Right ventricle myocardium inferior (tissue), 1 donor: ENCODE measurements around the gene SORCS2. TPM values are rescaled to one million over a fixed set of nuclear protein-coding genes. Genes with fewer than 3 reads are reported as not detected.

Experiments used
- ATAC-seq: fragments of 200-7000 bp; cut with Tn5 transposase; one replicate; pipeline ENCODE4 v1.9.1; 2020; ENCODE audit warnings: mild to moderate bottlenecking, moderate library complexity
- DNase-seq: peaks from one replicate; pipeline ENCODE4 v3.0.0; 2021; ENCODE audit errors: missing footprints
- intact Hi-C: fragments of 100-400 bp; cut with DNase I; formaldehyde crosslinking; loops from one replicate; pipeline ENCODE4 v1.11.0; 2022
- total RNA-seq: library from RNA; stranded (reverse); fragmentation: NEBNext Ultra II Directional; extraction: Animal tissue kit (Norgen Biotek cat#: 25700); gene quantifications from one replicate; pipeline ENCODE4 v1.2.1, GENCODE V29; 2021
- donor health status: DM: no; HTN: yes; CAD: no; lungs with severe emphysema.

Gene SORCS2
- total RNA-seq, 1 donor from 2014 or later = 1.1 TPM

DNA sequence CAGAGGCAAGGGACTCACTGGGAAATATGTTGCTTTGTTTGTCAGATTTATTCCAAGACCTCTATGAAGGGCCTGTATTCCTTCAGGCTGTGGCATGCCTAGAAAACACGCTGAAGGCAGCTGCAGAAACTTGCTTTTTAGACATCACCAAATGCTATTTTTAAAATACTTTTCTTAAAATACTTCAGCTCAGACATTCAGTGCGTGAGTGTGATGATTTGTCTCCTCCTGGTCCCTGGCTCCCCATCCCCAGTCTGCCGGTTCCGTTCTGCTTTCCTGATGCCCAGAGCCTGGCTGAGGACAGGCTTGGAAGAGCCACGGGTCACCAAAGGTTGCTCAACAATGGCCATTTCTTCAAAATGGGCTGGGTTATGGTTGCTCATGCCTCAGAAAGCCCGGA, 187.4 kb downstream of the SORCS2 start:
- ATAC-seq (no peak), DNase-seq (peak; percentile 32)
- intact Hi-C loops = no loop called here

DNA sequence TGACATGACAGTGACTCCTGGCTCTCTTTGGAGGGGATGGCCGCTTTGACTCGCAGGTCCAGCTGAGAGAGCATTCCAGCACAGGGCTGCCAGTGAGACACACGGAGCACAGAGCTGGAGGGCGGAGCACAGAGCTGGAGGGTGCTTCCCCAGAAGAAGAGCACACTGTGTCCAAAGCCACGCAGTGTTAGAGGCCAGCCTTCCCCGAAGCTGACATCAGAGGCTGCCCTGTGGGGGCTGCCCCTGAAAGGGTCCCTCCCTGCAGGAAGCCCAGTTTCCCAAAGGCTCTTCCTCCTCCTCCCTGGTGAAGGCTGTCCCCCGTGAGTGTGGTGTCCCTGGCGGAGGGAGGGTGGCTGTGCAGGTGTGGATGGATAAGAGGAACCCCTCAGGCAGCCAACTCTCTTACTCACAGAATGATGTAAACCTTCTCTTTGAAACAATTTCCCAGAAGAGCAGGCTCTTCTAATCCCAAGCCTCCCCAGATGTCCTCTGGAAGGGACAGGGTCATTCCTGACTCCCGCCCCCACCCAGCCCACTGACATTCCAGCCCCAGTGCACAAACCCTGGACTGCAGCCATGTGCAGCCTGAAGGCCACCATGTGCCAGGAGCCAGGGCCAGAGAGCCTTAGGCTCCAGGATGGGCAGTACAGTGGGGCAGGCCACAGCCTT, 189.0 kb downstream of the SORCS2 start:
- intact Hi-C loops = no loop called here
- ATAC-seq = peak; percentile 55
- DNase-seq = peak; percentile 52

DNA sequence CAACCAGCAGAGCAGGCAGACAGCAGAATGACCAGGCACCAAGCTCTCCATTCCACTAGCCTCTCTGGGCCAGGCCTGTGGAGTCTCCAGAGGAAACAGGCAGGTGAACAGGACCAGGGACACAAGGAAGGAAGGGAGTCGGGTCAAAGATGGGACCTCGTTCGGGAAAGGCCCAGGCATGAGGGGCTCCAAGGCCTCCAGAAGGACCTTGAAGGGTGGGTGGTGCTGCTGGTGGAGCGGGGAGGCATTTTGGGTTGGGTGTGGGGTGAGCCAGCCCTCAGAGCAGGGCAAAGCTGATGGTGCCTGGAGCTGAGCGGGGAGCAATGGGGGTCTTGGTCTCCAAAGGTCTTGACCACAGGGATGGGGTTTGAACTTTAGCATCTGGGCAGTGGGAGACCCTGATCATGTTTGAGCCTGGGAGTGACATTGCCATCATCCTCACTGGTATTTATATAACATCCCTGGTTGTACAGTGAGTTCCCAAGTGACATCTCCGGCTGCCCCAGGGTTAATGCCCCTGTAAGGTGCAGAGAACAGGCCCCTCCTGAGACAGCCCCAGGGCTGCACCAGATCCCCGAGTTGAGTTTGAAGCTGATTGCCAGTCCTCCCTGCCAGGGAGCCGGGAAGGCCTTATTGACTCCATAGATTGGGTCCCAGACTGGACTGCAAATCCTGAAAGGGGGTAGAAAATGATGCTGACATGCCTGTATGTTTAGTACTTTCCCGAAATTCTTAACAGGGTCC, 189.7 kb downstream of the SORCS2 start:
- ATAC-seq (no peak), DNase-seq (no peak)
- intact Hi-C loops = no loop called here

GRCh38 chr4:7382634-7383014, 190.3 kb downstream of the SORCS2 start:
- intact Hi-C loops = no loop called here
- no peak for DNase-seq
- ATAC-seq = no peak

DNA sequence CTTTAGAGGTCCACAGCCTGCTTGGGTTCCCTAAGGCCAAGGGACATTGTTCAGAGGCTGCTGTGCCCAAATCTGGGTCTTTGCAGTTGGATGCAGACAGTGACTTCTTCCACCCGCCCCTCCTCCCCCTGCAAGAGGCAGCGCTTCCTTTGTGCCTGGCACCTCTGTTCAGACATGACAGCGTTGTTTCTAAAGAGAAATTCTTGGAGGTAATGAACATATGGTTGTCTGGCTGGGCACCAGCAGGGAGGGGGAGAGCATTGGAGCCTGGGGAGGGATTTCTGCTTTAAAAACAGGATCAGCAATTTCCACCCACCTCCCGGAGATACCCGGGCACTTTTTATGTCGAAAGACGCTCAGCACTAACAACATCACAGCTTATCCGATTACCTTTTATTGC, 190.9 kb downstream of the SORCS2 start:
- intact Hi-C loops = no loop called here
- no peak for ATAC-seq
- no peak for DNase-seq

DNA sequence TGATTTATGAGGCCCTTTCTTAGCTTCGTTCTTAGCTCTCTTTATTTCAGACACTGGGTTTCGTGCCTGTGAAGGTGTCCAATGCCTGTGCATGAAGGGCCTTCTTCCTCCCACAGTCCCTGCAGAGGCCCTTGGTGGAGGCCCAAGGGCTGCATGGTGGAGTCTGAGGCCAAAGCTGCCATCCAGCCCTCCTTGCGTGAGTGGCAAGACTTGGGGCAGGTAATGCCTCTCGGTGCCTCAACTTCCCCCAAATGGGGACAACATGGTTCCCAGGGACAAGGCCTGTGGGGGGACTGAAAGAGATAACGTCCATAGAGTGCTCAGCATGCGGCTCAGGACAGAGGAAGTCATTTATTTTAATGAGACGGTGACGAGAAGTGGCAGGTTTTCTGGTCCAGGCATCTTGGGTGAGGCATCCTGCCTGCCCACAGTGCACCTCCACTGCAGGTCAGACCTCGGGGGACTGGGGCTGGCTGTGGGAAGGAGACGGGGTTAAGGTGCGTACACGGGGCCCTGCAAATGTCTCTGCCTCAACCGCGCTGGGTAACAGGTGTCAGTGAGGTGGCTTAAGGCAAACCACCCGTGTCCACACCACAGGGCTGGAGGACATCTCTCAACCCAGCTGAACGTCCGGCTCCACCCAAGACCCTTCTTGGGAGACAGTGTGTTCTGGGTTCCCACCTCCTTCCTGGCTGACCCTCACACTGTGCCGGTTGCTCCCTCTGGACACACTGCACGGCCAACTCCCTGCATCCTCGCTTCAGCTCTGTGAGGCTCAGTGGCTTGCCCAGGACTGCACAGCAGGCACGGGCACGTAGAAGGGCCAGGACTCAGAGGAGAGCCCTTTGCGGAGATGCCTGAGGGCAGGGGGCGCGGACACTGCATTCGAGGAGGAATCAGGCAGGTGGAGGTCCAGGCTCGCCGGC, 191.9 kb downstream of the SORCS2 start:
- intact Hi-C loops = no loop called here
- DNase-seq (peak; percentile 43), ATAC-seq (no peak)

DNA sequence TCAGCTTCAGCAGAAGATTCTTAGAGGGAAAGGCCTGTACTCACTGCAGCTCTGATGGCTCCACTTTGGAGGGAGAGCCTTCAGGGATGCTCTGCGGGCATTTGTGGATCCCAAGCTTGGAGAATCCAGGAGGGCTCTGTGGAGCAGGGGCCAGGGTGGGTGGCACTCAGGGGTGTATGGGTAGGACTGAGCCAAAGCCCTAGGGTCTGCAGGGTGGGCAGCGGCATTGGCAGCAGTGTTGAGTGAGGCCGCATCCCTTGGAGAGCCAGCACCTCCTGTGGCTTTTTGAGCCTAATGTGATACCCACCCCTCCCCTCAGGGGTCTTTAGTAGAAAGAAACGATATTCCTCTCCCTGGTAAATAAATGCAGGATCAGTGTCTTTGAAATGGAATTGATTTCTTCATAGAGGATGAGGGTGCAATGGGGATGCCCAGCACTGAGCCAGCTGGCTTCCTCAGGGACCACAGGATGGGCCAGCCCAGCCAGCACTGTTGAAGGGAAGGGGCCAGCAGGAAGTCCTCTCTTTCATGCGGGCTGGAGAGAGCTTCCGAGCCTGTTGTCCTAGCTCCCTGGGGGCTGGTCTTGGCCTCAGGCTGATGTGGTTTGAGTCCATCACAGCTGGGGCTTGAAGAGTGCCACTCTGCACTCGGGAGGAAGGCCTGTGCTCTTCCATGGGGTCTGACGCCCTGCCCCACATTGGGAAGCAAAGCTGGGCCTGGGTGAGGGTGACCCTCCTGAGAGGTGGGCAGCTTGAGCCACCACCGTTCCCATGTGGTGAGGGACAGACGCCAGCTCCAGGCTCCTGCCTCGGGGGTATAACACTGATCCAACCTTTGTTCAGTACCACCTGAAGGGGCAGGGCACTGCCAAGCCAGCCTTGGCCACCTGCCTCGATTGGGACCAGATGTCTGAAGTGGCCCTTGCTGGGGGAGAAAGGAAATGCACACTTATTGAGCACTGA, 192.9 kb downstream of the SORCS2 start:
- intact Hi-C loops = no loop called here
- DNase-seq (peak; percentile 17), ATAC-seq (no peak)

DNA sequence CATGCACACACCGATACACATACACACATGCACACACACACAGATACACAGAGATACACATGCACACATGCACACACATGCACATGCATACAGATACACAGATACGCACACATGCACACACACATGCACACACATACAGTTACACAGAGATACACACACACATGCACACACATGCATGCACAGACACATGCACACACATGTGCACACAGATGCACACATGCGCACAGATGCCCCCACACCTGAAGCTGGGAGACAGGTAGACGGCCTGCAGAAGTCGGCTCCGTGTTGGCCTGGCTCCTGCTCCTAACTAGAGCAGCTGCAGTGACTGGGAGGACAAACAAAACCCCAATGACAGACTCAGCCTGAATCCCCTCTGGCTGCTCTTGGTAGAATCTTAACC, 195.6 kb downstream of the SORCS2 start:
- ATAC-seq = no peak
- DNase-seq = peak; percentile 43
- intact Hi-C loops = no loop called here

GRCh38 chr4:7388627-7389026, 196.3 kb downstream of the SORCS2 start:
- no peak for DNase-seq
- no peak for ATAC-seq
- intact Hi-C loops = no loop called here

DNA sequence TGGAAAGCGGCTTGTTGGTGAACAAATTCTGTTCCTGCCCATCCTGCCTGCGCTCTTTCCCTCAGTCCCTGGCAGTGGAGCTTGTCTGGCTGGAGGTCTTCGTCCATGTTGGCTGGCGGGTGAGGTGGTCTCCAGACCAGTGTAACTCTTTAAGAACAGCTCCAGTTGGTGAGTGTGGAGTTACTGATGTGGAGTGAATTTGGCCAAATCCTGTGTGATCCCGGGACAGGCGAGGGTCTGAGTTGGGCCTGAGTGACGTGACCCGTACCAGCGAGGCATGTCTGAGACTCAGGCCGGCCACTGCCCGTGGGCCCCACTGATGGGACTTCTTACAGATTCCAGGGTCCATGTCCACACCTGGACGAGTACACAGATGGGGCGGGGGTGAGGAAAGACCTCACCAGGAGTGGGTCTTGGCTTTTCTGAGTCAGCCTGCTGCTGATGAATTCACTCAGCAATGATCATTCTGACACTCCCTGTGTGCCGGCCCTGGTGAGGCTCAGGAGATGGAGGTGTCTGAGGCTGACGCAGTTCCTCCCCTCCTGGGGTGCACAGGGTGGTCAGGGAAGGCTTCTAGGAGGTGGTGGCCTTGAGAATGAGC, 196.9 kb downstream of the SORCS2 start:
- peak; percentile 52 for DNase-seq
- ATAC-seq = no peak
- intact Hi-C loops = no loop called here

DNA sequence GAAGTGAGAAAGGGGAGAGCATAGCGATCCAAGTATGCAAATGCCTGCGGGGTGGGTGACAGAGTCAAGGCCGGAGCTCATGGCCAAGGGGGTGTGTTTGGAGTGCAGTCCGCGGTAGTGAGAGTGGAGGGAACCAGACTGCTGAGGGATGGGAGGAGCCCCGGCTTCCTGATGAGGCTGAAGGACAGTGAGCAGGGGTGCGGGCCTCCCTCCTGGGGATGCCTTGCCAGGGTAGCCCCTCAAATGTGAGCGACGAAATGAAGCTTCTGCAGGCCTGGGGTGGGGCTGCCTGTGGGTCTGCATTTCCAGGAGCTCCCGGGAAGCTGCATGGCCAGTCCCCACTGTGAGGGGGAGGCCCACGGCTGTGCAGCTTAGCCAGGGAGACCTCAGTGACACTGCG, 197.4 kb downstream of the SORCS2 start:
- ATAC-seq (no peak), DNase-seq (peak; percentile 26)
- intact Hi-C loops = no loop called here

DNA sequence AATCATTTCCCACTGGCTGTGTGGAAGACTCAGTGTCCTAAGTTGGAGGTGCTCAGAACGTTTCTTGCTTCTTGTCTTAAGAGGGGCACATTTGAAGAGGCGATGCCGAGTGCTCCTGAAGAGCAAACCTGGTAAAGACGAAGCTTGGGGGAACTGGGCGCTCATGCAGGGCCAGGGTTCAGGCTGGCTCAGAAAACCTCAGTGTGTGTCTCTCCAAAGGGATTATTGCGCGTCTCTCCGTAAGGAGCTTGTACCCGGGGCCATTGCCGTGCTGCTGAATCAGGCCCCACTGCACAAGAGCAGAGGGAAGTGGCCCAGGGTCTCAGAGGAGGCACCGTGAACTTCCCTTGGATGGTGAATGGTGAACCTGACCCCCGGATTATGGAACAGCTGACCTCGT, 198.0 kb downstream of the SORCS2 start:
- intact Hi-C loops = no loop called here
- ATAC-seq (no peak), DNase-seq (peak; percentile 37)

DNA sequence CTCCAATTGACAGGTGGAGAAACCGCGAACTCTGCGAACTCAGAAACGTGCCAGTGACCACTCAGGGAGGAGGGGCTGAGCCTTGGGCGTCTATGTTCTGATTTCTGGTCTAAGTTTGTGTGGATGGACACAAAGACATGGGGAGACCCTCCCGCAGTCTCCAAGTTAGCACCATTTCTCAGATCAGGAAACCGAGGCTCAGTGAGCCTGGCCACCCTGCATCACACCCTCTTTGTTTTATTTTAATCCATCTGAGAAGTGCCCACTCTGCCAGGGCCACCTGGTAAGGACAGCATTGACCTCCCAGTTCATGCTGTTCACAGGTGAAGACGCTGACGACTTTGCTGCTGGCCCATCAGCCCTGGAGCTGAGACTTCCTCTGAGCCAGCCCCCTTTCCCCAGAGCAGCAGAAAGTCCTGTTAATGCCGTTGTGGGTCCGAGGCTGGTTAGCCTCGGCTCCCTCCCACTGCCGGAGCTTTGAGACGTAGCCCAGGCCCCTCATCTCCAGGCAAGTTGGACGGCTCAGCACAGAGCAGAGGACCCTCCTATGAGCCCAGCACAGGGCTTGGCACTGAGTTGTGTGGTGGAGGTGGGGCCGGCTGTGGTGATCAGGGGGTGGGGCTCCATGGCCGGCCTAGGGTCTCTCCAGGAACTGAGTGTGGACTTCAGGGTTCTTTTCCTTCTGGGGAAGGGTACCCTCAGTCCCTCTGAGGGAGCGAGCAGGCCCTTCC, 198.7 kb downstream of the SORCS2 start:
- DNase-seq (peak; percentile 52), ATAC-seq (no peak)
- intact Hi-C loops = no loop called here

- DNase-seq (peak; percentile 41), ATAC-seq (no peak)
- intact Hi-C loops = no loop called here
Measured at GRCh38 chr4:7391637-7392437, 199.5 kb downstream of the SORCS2 start.

GRCh38 chr4:7392438-7393421, 200.4 kb downstream of the SORCS2 start:
- intact Hi-C loops = no loop called here
- ATAC-seq (no peak), DNase-seq (peak; percentile 61)
